Uterus (tissue), 4 donors: ENCODE measurements around the gene NTN5. TPM values are rescaled to one million over a fixed set of nuclear protein-coding genes. Genes with fewer than 3 reads are reported as not detected.

Experiments used
- DNase-seq, 2 donors: peaks; one replicate each; pipeline ENCODE4 v3.0.0-alpha.2; 2019 to 2020
- H3K27ac ChIP-seq, 2 donors: fragments of 200-600 bp; sonication (generic); 1 replicate in 1 of 2; 2 replicates in 1 of 2; pipeline ENCODE4 v1.5.1; 2016 to 2018
- H3K27me3 ChIP-seq, 2 donors: fragments of 200-600 bp; sonication (generic); one replicate each; pipeline ENCODE4 v1.5.1; 2018 to 2019; ENCODE audit warnings: control low read depth in 1 of 2
- H3K36me3 ChIP-seq, 2 donors: fragments of 200-600 bp; sonication (generic); one replicate each; pipeline ENCODE4 v1.5.1; 2019; ENCODE audit warnings: control low read depth in 1 of 2
- H3K4me1 ChIP-seq, 2 donors: fragments of 200-600 bp; sonication (generic); one replicate each; pipeline ENCODE4 v1.5.1; 2018 to 2019; ENCODE audit warnings: control low read depth in 1 of 2
- H3K4me3 ChIP-seq, 2 donors: fragments of 200-600 bp; sonication (generic); 1 replicate in 1 of 2; 2 replicates in 1 of 2; pipeline ENCODE4 v1.5.1; 2018 to 2019; ENCODE audit warnings: mild to moderate bottlenecking in 1 of 2
- H3K9me3 ChIP-seq, 2 donors: fragments of 200-600 bp; sonication (generic); one replicate each; pipeline ENCODE4 v1.5.1; 2019; ENCODE audit warnings: control low read depth in 1 of 2
- CTCF ChIP-seq, 4 experiments: fragments of 200-600 bp in 2 of 4; fragments of 450-650 bp in 2 of 4; sonication (generic) in 2 of 4; IDR thresholded peaks; one replicate each; pipeline ENCODE4 v1.5.1; 2016 to 2019; ENCODE audit warnings: antibody characterized with exemption in 4 of 4, mild to moderate bottlenecking in 2 of 4, moderate library complexity in 1 of 4
- POLR2A ChIP-seq, 2 donors: fragments of 450-650 bp; IDR thresholded peaks; one replicate each; pipeline ENCODE4 v1.6.1; 2016; ENCODE audit warnings: antibody characterized with exemption in 2 of 2, mild to moderate bottlenecking in 1 of 2, moderate library complexity in 1 of 2
- intact Hi-C: fragments of 100-400 bp; cut with DNase I; formaldehyde crosslinking; loops from one replicate; pipeline ENCODE4 v1.15.1; 2023; ENCODE audit warnings: low total_unique reads
- total RNA-seq, 4 donors: library from RNA; depleted of rRNA in 3 of 4; stranded (reverse); fragments of >200 nt in 3 of 4; gene quantifications; one replicate each; pipeline versions ENCODE4 v1.1.0 to v1.2.4, GENCODE V29; 2014 to 2023
- donor health status: DM: yes; HTN: yes; CAD: no.

Gene NTN5
- total RNA-seq, 4 donors from 2014 or later = 1.1 to 4.1 TPM; not detected in 2

- DNase-seq = no peak
- Histone ChIP-seq H3K36me3 (no peaks in the 10 kb centered on the region), H3K9me3 (no peaks in the 10 kb centered on the region), H3K4me3 (no peak overlapping the region), H3K27me3 (no peaks in the 10 kb centered on the region), H3K4me1 (no peaks in the 10 kb centered on the region), H3K27ac (no peak overlapping the region)
- intact Hi-C loops = no loop called here
- TF ChIP-seq CTCF (IDR thresholded peaks at IDR 0.05) (no peak), POLR2A (IDR thresholded peaks at IDR 0.05) (no peak)
Observed at GRCh38 chr19:48654299-48655059, 18.3 kb downstream of the NTN5 start.

GRCh38 chr19:48651683-48652048 is 21.2 kb downstream of the NTN5 start:
- TF ChIP-seq CTCF (IDR thresholded peaks at IDR 0.05) (no peak), POLR2A (IDR thresholded peaks at IDR 0.05) (no peak)
- Histone ChIP-seq H3K27me3 (no peaks in the 10 kb centered on the region), H3K4me3 (no peak overlapping the region), H3K9me3 (no peaks in the 10 kb centered on the region), H3K27ac (no peak overlapping the region), H3K36me3 (no peaks in the 10 kb centered on the region), H3K4me1 (no peaks in the 10 kb centered on the region)
- intact Hi-C loops = no loop called here
- DNase-seq = no peak

- no peaks in the 10 kb centered on the region for H3K27me3 ChIP-seq
- intact Hi-C loops = no loop called here
- no peak overlapping the region for H3K27ac ChIP-seq
- H3K36me3 ChIP-seq = no peaks in the 10 kb centered on the region
- H3K4me3 ChIP-seq = no peak overlapping the region
- TF ChIP-seq POLR2A (IDR thresholded peaks at IDR 0.05) = no peak
- TF ChIP-seq CTCF (IDR thresholded peaks at IDR 0.05) = no peak
- H3K9me3 ChIP-seq = no peaks in the 10 kb centered on the region
- no peak for DNase-seq
- no peaks in the 10 kb centered on the region for H3K4me1 ChIP-seq
Observed at GRCh38 chr19:48650974-48651682, 21.7 kb downstream of the NTN5 start.

GRCh38 chr19:48648134-48648533 is 24.7 kb downstream of the NTN5 start:
- intact Hi-C loops = loop anchor here (10.0 kb wide), 1 partner anchor 307 kb away; the partner anchor contains the start of gene BAX

More at GRCh38 chr19:48648134-48648533, 24.7 kb downstream of the NTN5 start:
- TF ChIP-seq POLR2A (IDR thresholded peaks at IDR 0.05) = no peak
- TF ChIP-seq CTCF (IDR thresholded peaks at IDR 0.05) = no peak
- no peak for DNase-seq
- Histone ChIP-seq H3K4me3 (no peak overlapping the region), H3K36me3 (no peaks in the 10 kb centered on the region), H3K4me1 (peaks cover 0 to 6% of the 10 kb centered on the region in 2 donors), H3K27me3 (no peaks in the 10 kb centered on the region), H3K27ac (no peak overlapping the region), H3K9me3 (no peaks in the 10 kb centered on the region)
